Mucosa of descending colon (tissue), 3 donors: ENCODE results near the gene MDFI. TPM values are rescaled to one million over a fixed set of nuclear protein-coding genes. Genes with fewer than 3 reads are reported as not detected.

Experiments used
- ATAC-seq: fragments of 200-7000 bp; cut with Tn5 transposase; one replicate; pipeline ENCODE4 v1.9.1; 2020; ENCODE audit warnings: mild to moderate bottlenecking, moderate library complexity
- DNase-seq, 3 donors: peaks; one replicate each; pipeline ENCODE4 v3.0.0-alpha.2; 2020
- H3K36me3 ChIP-seq: fragments of 200-600 bp; one replicate; pipeline ENCODE4 v1.8.0; 2021; ENCODE audit warnings: low read depth, mild to moderate bottlenecking
- H3K4me1 ChIP-seq: fragments of 200-600 bp; one replicate; pipeline ENCODE4 v1.8.0; 2021; ENCODE audit warnings: low read depth, mild to moderate bottlenecking
- H3K4me3 ChIP-seq: fragments of 200-600 bp; one replicate; pipeline ENCODE4 v1.8.0; 2021; ENCODE audit warnings: mild to moderate bottlenecking
- H3K9me3 ChIP-seq: fragments of 200-600 bp; one replicate; pipeline ENCODE4 v1.8.0; 2021; ENCODE audit warnings: mild to moderate bottlenecking
- intact Hi-C, 2 donors: fragments of 100-400 bp; cut with DNase I in 1 of 2; cut with micrococcal nuclease in 1 of 2; formaldehyde crosslinking; loops; one replicate each; pipeline versions ENCODE4 v1.11.0 to v1.11.1; 2022; cut with DNase I, micrococcal nuclease
- total RNA-seq, 3 donors: library from RNA; stranded (reverse); fragmentation: NEBNext Ultra II Directional in 2 of 3; extraction: Animal tissue kit (Norgen Biotek cat#: 25700) in 2 of 3; gene quantifications; one replicate each; pipeline versions ENCODE4 v1.2.1 to v1.2.4, GENCODE V29; 2021 to 2023
- TF ChIP-seq, protein P1 (sequence below): fragments of 200-600 bp; IDR thresholded peaks from one replicate; pipeline ENCODE4 v1.8.0; 2022; ENCODE audit warnings: antibody characterized with exemption, mild to moderate bottlenecking
- donor health status: DM: no; HTN: no; CAD: no; lungs with moderate emphysema.
- donor health status: DM: no; HTN: no; CAD: no.
- donor health status: DM: no; HTN: yes; CAD: no.

Gene MDFI
- total RNA-seq, 3 donors from 2014 or later = 0.96 to 2.2 (median 2.1) TPM

- H3K36me3 ChIP-seq = no peaks in the 10 kb centered on the region
- H3K4me3 ChIP-seq = no peak overlapping the region
- DNase-seq = peak in 1 of 3 donors; percentile 13
- no peaks in the 10 kb centered on the region for H3K4me1 ChIP-seq
- TF ChIP-seq, protein P1, sequence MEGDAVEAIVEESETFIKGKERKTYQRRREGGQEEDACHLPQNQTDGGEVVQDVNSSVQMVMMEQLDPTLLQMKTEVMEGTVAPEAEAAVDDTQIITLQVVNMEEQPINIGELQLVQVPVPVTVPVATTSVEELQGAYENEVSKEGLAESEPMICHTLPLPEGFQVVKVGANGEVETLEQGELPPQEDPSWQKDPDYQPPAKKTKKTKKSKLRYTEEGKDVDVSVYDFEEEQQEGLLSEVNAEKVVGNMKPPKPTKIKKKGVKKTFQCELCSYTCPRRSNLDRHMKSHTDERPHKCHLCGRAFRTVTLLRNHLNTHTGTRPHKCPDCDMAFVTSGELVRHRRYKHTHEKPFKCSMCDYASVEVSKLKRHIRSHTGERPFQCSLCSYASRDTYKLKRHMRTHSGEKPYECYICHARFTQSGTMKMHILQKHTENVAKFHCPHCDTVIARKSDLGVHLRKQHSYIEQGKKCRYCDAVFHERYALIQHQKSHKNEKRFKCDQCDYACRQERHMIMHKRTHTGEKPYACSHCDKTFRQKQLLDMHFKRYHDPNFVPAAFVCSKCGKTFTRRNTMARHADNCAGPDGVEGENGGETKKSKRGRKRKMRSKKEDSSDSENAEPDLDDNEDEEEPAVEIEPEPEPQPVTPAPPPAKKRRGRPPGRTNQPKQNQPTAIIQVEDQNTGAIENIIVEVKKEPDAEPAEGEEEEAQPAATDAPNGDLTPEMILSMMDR = no peak
- H3K9me3 ChIP-seq = no peaks in the 10 kb centered on the region
- intact Hi-C loops = loop anchor here in 1 of 2 donors (10.0 kb wide), 2 partner anchors 131 to 231 kb away; no protein-coding TSS in a partner anchor
- ATAC-seq = no peak
Measured at GRCh38 chr6:41596096-41596685, 42.1 kb upstream of the MDFI start.

- TF ChIP-seq, protein P1 = no peak
- ATAC-seq = no peak
- Histone ChIP-seq H3K36me3 (no peaks in the 10 kb centered on the region), H3K9me3 (no peaks in the 10 kb centered on the region), H3K4me3 (no peak overlapping the region), H3K4me1 (peaks cover 3% of the 10 kb centered on the region)
- intact Hi-C loops = loop anchor here in 1 of 2 donors (10.0 kb wide), 2 partner anchors 132 to 232 kb away; no protein-coding TSS in a partner anchor
- peak in 1 of 3 donors; percentile 11 for DNase-seq
Measured at GRCh38 chr6:41596807-41597206, 41.5 kb upstream of the MDFI start.

- TF ChIP-seq, protein P1 = no peak
- DNase-seq = peak in 1 of 3 donors; percentile 22
- no peak for ATAC-seq
- Histone ChIP-seq H3K36me3 (no peaks in the 10 kb centered on the region), H3K4me1 (peaks cover 9% of the 10 kb centered on the region), H3K4me3 (no peak overlapping the region), H3K9me3 (no peaks in the 10 kb centered on the region)
- intact Hi-C loops = loop anchor here in 1 of 2 donors (10.0 kb wide), 2 partner anchors 133 to 233 kb away; no protein-coding TSS in a partner anchor
Measured at GRCh38 chr6:41597246-41598000, 40.8 kb upstream of the MDFI start.

- Histone ChIP-seq H3K36me3 (no peaks in the 10 kb centered on the region), H3K9me3 (no peaks in the 10 kb centered on the region), H3K4me3 (no peak overlapping the region), H3K4me1 (peaks cover 15% of the 10 kb centered on the region)
- intact Hi-C loops = loop anchor here in 1 of 2 donors (10.0 kb wide), 2 partner anchors 134 to 234 kb away; no protein-coding TSS in a partner anchor
- TF ChIP-seq, protein P1 = no peak
- ATAC-seq (no peak), DNase-seq (peak in 1 of 3 donors; percentile 15)
Measured at GRCh38 chr6:41598670-41599014, 39.6 kb upstream of the MDFI start.

DNA sequence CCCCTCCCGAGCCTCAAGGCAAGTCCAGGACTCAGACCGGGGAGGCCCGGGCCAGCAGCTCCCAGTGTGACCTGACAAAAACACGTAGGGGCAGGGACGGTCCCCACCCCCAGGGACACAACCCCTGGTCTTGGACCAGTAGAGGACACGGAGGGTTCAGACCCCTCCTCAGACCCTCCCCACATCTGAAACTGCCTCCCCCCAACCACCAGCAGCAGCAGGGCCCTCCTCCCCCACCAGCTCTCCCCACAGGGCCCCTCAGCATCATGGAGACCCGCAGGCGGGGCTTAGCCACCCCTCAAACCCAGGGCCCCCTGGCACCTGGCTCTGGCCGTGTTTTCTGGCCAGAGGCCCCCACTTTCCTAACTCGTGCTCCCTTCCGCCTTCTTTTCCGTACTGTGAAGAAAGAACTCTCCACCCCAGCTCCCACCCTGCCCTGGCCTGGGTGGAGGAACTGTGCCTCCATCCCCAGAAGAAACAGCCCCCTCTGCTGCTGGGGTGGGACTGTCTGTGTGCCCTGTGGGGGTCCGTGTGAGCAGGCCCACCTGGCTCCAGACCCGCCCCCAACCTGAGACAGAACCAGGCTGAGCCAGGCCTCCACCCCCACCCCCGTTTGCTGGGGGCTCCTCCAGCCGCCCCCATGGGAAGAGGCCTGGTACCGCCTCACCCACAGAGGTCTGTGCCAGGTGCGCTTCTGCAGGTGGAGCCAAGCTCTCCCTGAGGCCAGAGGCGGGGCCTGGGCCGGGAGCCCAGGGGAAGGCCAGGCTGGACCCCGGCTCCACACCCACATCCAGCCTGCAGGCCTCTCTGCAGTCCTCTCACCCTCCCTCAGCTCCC lies 39.0 kb upstream of the MDFI start:
- Histone ChIP-seq H3K4me3 (no peak overlapping the region), H3K36me3 (no peaks in the 10 kb centered on the region), H3K9me3 (no peaks in the 10 kb centered on the region), H3K4me1 (peaks cover 15% of the 10 kb centered on the region)
- DNase-seq (peak in 1 of 3 donors; percentile 22), ATAC-seq (no peak)
- TF ChIP-seq, protein P1 = no peak
- intact Hi-C loops = loop anchor here in 1 of 2 donors (10.0 kb wide), 2 partner anchors 134 to 234 kb away; no protein-coding TSS in a partner anchor
